Prostate gland (tissue), 2 donors: ENCODE data around the gene CENPT. TPM values are rescaled to one million over a fixed set of nuclear protein-coding genes. Genes with fewer than 3 reads are reported as not detected.

Source experiments
- DNase-seq: peaks from one replicate; pipeline ENCODE4 v3.0.0-alpha.2; 2019; ENCODE audit warnings: low spot score
- H3K27ac ChIP-seq, 2 donors: fragments of 200-600 bp; sonication (generic); 2 replicates each; pipeline ENCODE4 v1.5.1; 2017 to 2019
- H3K27me3 ChIP-seq: fragments of 200-600 bp; sonication (generic); replicated peaks from 2 replicates; pipeline ENCODE4 v1.5.1; 2019; ENCODE audit not compliant: insufficient read depth
- H3K36me3 ChIP-seq, 2 donors: fragments of 200-600 bp; sonication (generic); 1 replicate in 1 of 2; 2 replicates in 1 of 2; pipeline versions ENCODE4 v1.5.1 to v1.8.1; 2017 to 2019
- H3K4me1 ChIP-seq: fragments of 200-600 bp; sonication (generic); replicated peaks from 2 replicates; pipeline ENCODE4 v1.5.1; 2019
- H3K4me3 ChIP-seq, 2 donors: fragments of 200-600 bp; sonication (generic); 2 replicates each; pipeline ENCODE4 v1.5.1; 2017 to 2019
- H3K9me3 ChIP-seq: fragments of 200-600 bp; sonication (generic); 2 replicates; pipeline ENCODE4 v1.5.1; 2017
- POLR2A ChIP-seq: fragments of 450-650 bp; IDR thresholded peaks from one replicate; pipeline ENCODE4 v1.6.1; 2016; ENCODE audit warnings: antibody characterized with exemption, mild to moderate bottlenecking
- POLR2AphosphoS5 ChIP-seq: sonication (generic); formaldehyde crosslinking; IDR thresholded peaks from one replicate; pipeline ENCODE4 v1.6.1; 2017; ENCODE audit warnings: antibody characterized with exemption
- WGBS: methylation state at CpG from one replicate; pipeline ENCODE4 v1.1.5; 2018; 5-methylcytosine and 5-hydroxymethylcytosine counted together
- intact Hi-C: fragments of 100-400 bp; cut with DNase I; formaldehyde crosslinking; loops from one replicate; pipeline ENCODE4 v1.14.2; 2022
- small RNA-seq, 2 donors: library from RNA; depleted of rRNA; stranded (forward); fragments of <200 nt; gene quantifications; one replicate each; pipeline ENCODE3, GENCODE V24; 2016
- total RNA-seq, 2 donors: library from RNA; depleted of rRNA; stranded (reverse); fragments of >200 nt; gene quantifications; one replicate each; pipeline ENCODE4 v1.1.0, GENCODE V29; 2016
- TF ChIP-seq, protein P1 (sequence below), 4 experiments: fragments of 200-600 bp in 2 of 4; fragments of 450-650 bp in 2 of 4; sonication (generic) in 2 of 4; IDR thresholded peaks; 1 replicate in 3 of 4; 2 replicates in 1 of 4; pipeline ENCODE4 v1.5.1; 2016 to 2019; ENCODE audit warnings: antibody characterized with exemption in 4 of 4, mild to moderate bottlenecking in 2 of 4, moderate library complexity in 2 of 4

Gene CENPT
- total RNA-seq, 2 donors from 2014 or later = 28.1 to 69.2 TPM

GRCh38 chr16:67781565-67781921 is 66.0 kb downstream of the CENPT start:
- Histone ChIP-seq H3K9me3 (no peaks in the 10 kb centered on the region), H3K4me1 (no peaks in the 10 kb centered on the region), H3K36me3 (no peaks in the 10 kb centered on the region), H3K27me3 (no peaks in the 10 kb centered on the region), H3K27ac (no peak overlapping the region), H3K4me3 (no peak overlapping the region)
- intact Hi-C loops = no loop called here
- TF ChIP-seq POLR2A (no peak), POLR2AphosphoS5 (no peak)
- TF ChIP-seq, protein P1, sequence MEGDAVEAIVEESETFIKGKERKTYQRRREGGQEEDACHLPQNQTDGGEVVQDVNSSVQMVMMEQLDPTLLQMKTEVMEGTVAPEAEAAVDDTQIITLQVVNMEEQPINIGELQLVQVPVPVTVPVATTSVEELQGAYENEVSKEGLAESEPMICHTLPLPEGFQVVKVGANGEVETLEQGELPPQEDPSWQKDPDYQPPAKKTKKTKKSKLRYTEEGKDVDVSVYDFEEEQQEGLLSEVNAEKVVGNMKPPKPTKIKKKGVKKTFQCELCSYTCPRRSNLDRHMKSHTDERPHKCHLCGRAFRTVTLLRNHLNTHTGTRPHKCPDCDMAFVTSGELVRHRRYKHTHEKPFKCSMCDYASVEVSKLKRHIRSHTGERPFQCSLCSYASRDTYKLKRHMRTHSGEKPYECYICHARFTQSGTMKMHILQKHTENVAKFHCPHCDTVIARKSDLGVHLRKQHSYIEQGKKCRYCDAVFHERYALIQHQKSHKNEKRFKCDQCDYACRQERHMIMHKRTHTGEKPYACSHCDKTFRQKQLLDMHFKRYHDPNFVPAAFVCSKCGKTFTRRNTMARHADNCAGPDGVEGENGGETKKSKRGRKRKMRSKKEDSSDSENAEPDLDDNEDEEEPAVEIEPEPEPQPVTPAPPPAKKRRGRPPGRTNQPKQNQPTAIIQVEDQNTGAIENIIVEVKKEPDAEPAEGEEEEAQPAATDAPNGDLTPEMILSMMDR (IDR thresholded peaks at IDR 0.05) = no peak
- DNase-seq = no peak
- WGBS = 78% methylated on average over 5 of the region's 5 CpGs

GRCh38 chr16:67780847-67781564 is 66.5 kb downstream of the CENPT start:
- TF ChIP-seq POLR2AphosphoS5 = no peak
- TF ChIP-seq, protein P1 (IDR thresholded peaks at IDR 0.05) = no peak
- TF ChIP-seq POLR2A = no peak
- Histone ChIP-seq H3K4me3 (no peak overlapping the region), H3K9me3 (no peaks in the 10 kb centered on the region), H3K27ac (no peak overlapping the region), H3K4me1 (no peaks in the 10 kb centered on the region), H3K27me3 (no peaks in the 10 kb centered on the region), H3K36me3 (no peaks in the 10 kb centered on the region)
- DNase-seq = no peak
- WGBS = 93% methylated on average over 7 of the region's 7 CpGs
- intact Hi-C loops = no loop called here

DNA sequence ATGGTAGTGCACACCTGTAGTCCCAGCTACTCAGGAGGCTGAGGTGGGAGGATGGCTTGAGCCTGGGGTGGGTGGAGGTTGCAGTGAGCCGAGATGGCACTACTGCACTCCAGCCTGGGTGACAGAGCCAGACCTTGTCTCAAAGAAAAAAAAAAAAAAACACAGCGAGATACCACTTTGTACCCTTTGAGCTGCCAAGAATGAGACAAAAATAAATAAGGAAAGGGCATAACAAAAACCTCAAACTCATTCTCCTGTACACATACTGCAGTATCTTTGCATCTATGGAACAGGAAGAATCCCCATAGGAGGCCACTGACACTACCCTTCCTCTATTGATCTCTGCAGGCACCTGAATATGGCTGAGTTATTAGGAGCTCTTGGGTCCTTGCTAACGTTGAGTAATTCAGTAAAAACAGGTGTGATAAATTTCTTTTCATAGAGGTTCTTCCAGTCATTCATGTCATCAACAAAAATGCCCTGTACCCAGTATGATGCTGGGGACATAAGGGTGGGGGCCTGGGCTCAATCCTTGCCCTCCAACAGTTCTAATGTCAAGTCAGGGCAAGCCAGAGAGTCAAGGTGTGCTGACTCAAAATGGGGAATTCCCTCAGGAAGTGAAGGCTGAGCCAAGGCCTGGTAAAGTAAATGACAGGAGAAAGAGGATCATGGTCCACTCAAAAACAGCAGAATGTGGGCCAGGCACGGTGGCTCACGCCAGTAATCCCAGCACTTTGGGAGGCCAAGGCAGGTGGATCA is 68.1 kb downstream of the CENPT start:
- Histone ChIP-seq H3K4me1 (no peaks in the 10 kb centered on the region), H3K9me3 (no peaks in the 10 kb centered on the region), H3K4me3 (no peak overlapping the region), H3K36me3 (no peaks in the 10 kb centered on the region), H3K27me3 (no peaks in the 10 kb centered on the region), H3K27ac (peak overlapping the region in 1 of 2 donors; percentile 25)
- TF ChIP-seq POLR2AphosphoS5 = peak; percentile 32
- TF ChIP-seq, protein P1 (IDR thresholded peaks at IDR 0.05) = no peak
- peak; percentile 22 for DNase-seq
- intact Hi-C loops = no loop called here
- WGBS = 42% methylated on average over 5 of the region's 5 CpGs

Small RNA genes lying within 50 kb of the gene (small RNA-seq; reads per million reads assigned to genes)
- 0 reads per million in 2 donors for gene AC040162.2
- 0 reads per million in 2 donors for gene NRN1L

Other genes with a start within 250 kb of the CENPT start
- gene CARMIL2, start 202.5 kb downstream of the CENPT start, total RNA-seq = 1 to 10 TPM; 4.8 to 5.1 TPM
- gene ACD, start 187.4 kb downstream of the CENPT start, total RNA-seq = 10 to 100 TPM; 17.1 to 45.4 TPM
- gene PARD6A, start 186.7 kb downstream of the CENPT start, total RNA-seq = 10 to 100 TPM in 1 of 2 donors, 1 to 10 TPM in 1; 3.4 to 13.7 TPM
- gene ENKD1, start 180.9 kb downstream of the CENPT start, total RNA-seq = 10 to 100 TPM; 20.6 to 29.1 TPM
- gene C16orf86, start 180.9 kb downstream of the CENPT start, total RNA-seq = 10 to 100 TPM in 1 of 2 donors, 1 to 10 TPM in 1; 10.0 to 18.3 TPM
- gene GFOD2, start 128.4 kb downstream of the CENPT start, total RNA-seq = 10 to 100 TPM; 16.0 to 27.4 TPM
- 10 to 100 TPM; 11.1 to 22.8 TPM for gene RANBP10, start 41.1 kb downstream of the CENPT start, total RNA-seq
- gene TSNAXIP1, start 40.8 kb downstream of the CENPT start, total RNA-seq = 1 to 10 TPM; 2.1 to 8.0 TPM
- gene THAP11, start 5.4 kb downstream of the CENPT start, total RNA-seq = 10 to 100 TPM; 60.2 to 78.6 TPM
- 100 to 1,000 TPM in 1 of 2 donors, 10 to 100 TPM in 1; 61.5 to 234 TPM for gene NUTF2, start 760 bp downstream of the CENPT start, total RNA-seq
- gene EDC4, start 25.4 kb upstream of the CENPT start, total RNA-seq = 10 to 100 TPM; 47.3 to 76.5 TPM
- gene NRN1L, start 37.2 kb upstream of the CENPT start, total RNA-seq = 1 to 10 TPM; 4.0 to 4.4 TPM
- gene PSKH1, start 45.6 kb upstream of the CENPT start, total RNA-seq = 10 to 100 TPM; 16.7 to 53.2 TPM
- under 1 TPM in 1 of 2 donors, not detected in 1; 0.85 TPM for gene CTRL, start 84.2 kb upstream of the CENPT start, total RNA-seq
- 10 to 100 TPM; 29.9 to 42.5 TPM for gene PSMB10, start 89.2 kb upstream of the CENPT start, total RNA-seq
- gene LCAT, start 96.4 kb upstream of the CENPT start, total RNA-seq = 10 to 100 TPM in 1 of 2 donors, 1 to 10 TPM in 1; 6.9 to 17.4 TPM
- 10 to 100 TPM; 32.6 to 89.1 TPM for gene SLC12A4, start 120.9 kb upstream of the CENPT start, total RNA-seq
- 10 to 100 TPM in 1 of 2 donors, not detected in 1; 49.9 TPM for gene DPEP3, start 132.8 kb upstream of the CENPT start, total RNA-seq
- 1 to 10 TPM in 1 of 2 donors, under 1 TPM in 1; 0.41 to 2.4 TPM for gene DPEP2, start 151.8 kb upstream of the CENPT start, total RNA-seq
- gene DPEP2NB, start 168.2 kb upstream of the CENPT start, total RNA-seq = under 1 TPM in 1 of 2 donors, not detected in 1; 0.62 TPM
- gene DDX28, start 175.5 kb upstream of the CENPT start, total RNA-seq = 10 to 100 TPM in 1 of 2 donors, 1 to 10 TPM in 1; 7.1 to 16.5 TPM
- 10 to 100 TPM in 1 of 2 donors, 1 to 10 TPM in 1; 7.2 to 14.5 TPM for gene DUS2, start 175.6 kb upstream of the CENPT start, total RNA-seq
- 10 to 100 TPM; 36.6 to 84.1 TPM for gene NFATC3, start 237.7 kb upstream of the CENPT start, total RNA-seq